Glutamatergic neuron (in vitro differentiated cells): Measurements from ENCODE around the gene DLG2. TPM values are rescaled to one million over a fixed set of nuclear protein-coding genes. Genes with fewer than 3 reads are reported as not detected.

ENCODE experiments used
- DNase-seq: peaks from one replicate; pipeline ENCODE4 v3.0.0; 2022
- H3K27ac Mint-ChIP-seq: one replicate; pipeline ENCODE4 v1.8.0; 2020; ENCODE audit warnings: mild to moderate bottlenecking, mixed read lengths, inconsistent platforms; ENCODE audit not compliant: unreplicated experiment
- H3K27me3 Mint-ChIP-seq: one replicate; pipeline ENCODE4 v1.8.0; 2020; ENCODE audit warnings: mild to moderate bottlenecking, moderate library complexity, mixed read lengths, inconsistent platforms; ENCODE audit not compliant: unreplicated experiment
- H3K36me3 Mint-ChIP-seq: one replicate; pipeline ENCODE4 v1.8.0; 2020; ENCODE audit warnings: mild to moderate bottlenecking, mixed read lengths, inconsistent platforms; ENCODE audit not compliant: unreplicated experiment
- H3K4me1 Mint-ChIP-seq: one replicate; pipeline ENCODE4 v1.8.0; 2020; ENCODE audit warnings: mild to moderate bottlenecking, low read depth, mixed read lengths, inconsistent platforms; ENCODE audit not compliant: unreplicated experiment
- H3K4me3 Mint-ChIP-seq: one replicate; pipeline ENCODE4 v1.8.0; 2020; ENCODE audit warnings: mild to moderate bottlenecking, mixed read lengths, inconsistent platforms; ENCODE audit not compliant: unreplicated experiment
- H3K9me3 Mint-ChIP-seq: one replicate; pipeline ENCODE4 v1.8.0; 2020; ENCODE audit warnings: mild to moderate bottlenecking, moderate library complexity, mixed read lengths, inconsistent platforms; ENCODE audit not compliant: unreplicated experiment
- CTCF ChIP-seq: fragments of 200-600 bp; sonication (generic); IDR thresholded peaks from one replicate; pipeline ENCODE4 v1.5.0; 2021; ENCODE audit not compliant: partially characterized antibody, unreplicated experiment
- total RNA-seq: library from RNA; stranded (reverse); fragmentation: NEBNext Ultra II Directional; extraction: Animal tissue kit (Norgen Biotek cat#: 25700); gene quantifications from one replicate; pipeline ENCODE4 v1.2.1, GENCODE V29; 2021; ENCODE audit not compliant: unreplicated experiment

Gene DLG2
- total RNA-seq, 1 donor from 2014 or later: 2.9 TPM

- Mint-ChIP-seq H3K4me1 (peaks cover 8% of the 10 kb centered on the region), H3K4me3 (no peak overlapping the region)
These were observed 1944.6 kb downstream of the DLG2 start for GRCh38 chr11:83682611-83682973.

GRCh38 chr11:83681906-83682610 lies 1945.1 kb downstream of the DLG2 start:
- Mint-ChIP-seq H3K27ac (no peak overlapping the region), H3K4me1 (peaks cover 9% of the 10 kb centered on the region), H3K27me3 (no peaks in the 10 kb centered on the region), H3K9me3 (no peaks in the 10 kb centered on the region), H3K4me3 (no peak overlapping the region), H3K36me3 (no peaks in the 10 kb centered on the region)
- TF ChIP-seq CTCF: no peak
- no peak for DNase-seq

More at GRCh38 chr11:83682611-83682973, 1944.6 kb downstream of the DLG2 start:
- no peak for DNase-seq
- Mint-ChIP-seq H3K36me3 (no peaks in the 10 kb centered on the region), H3K9me3 (no peaks in the 10 kb centered on the region), H3K27me3 (no peaks in the 10 kb centered on the region), H3K27ac (no peak overlapping the region)
- no peak for TF ChIP-seq CTCF

- Mint-ChIP-seq H3K9me3 (no peaks in the 10 kb centered on the region), H3K36me3 (no peaks in the 10 kb centered on the region), H3K27ac (no peak overlapping the region), H3K4me1 (peaks cover 9% of the 10 kb centered on the region), H3K27me3 (no peaks in the 10 kb centered on the region), H3K4me3 (no peak overlapping the region)
- no peak for TF ChIP-seq CTCF
- no peak for DNase-seq
These were observed 1945.9 kb downstream of the DLG2 start for GRCh38 chr11:83681031-83681781.

- Mint-ChIP-seq H3K36me3 (no peaks in the 10 kb centered on the region), H3K27ac (no peak overlapping the region), H3K4me1 (peaks cover 9% of the 10 kb centered on the region), H3K4me3 (no peak overlapping the region), H3K27me3 (no peaks in the 10 kb centered on the region), H3K9me3 (no peaks in the 10 kb centered on the region)
- no peak for DNase-seq
- TF ChIP-seq CTCF: no peak
These were observed 1946.8 kb downstream of the DLG2 start for GRCh38 chr11:83680321-83680720.
